H1 (cell line): ENCODE measurements around the gene SMIM35.

Experiments
- CREB1 ChIP-seq: IDR thresholded peaks from 2 replicates; pipeline ENCODE4 v1.6.1; 2012; ENCODE audit warnings: inconsistent platforms
- EGR1 ChIP-seq: IDR thresholded peaks from 2 replicates; pipeline ENCODE4 v1.6.1; 2011; ENCODE audit warnings: low read depth, low read length, borderline replicate concordance
- GTF2F1 ChIP-seq: IDR thresholded peaks from 2 replicates; pipeline ENCODE4 v1.6.1; 2012; ENCODE audit warnings: low read depth, low read length, improper control_type of control experiment, borderline replicate concordance
- POLR2A ChIP-seq, 2 experiments: IDR thresholded peaks; 1 replicate in 1 of 2; 2 replicates in 1 of 2; pipeline ENCODE4 v1.6.1; 2011; ENCODE audit warnings: low read depth in 2 of 2, low read length in 2 of 2, mild to moderate bottlenecking in 2 of 2; ENCODE audit errors: control extremely low read depth in 1 of 2
- TF ChIP-seq, protein P1 (sequence below): fragments of 300-600 bp; sonication (generic); IDR thresholded peaks from 2 replicates; pipeline ENCODE4 v1.7.1; 2012; ENCODE audit warnings: low read length, moderate library complexity, mild to moderate bottlenecking, inconsistent platforms; ENCODE audit not compliant: insufficient replicate concordance
- TF ChIP-seq, protein P2 (sequence below), 3 experiments: IDR thresholded peaks; 1 replicate in 2 of 3; 2 replicates in 1 of 3; pipeline versions ENCODE4 v1.5.1 to v1.6.1; 2011; ENCODE audit warnings: low read length in 3 of 3, mild to moderate bottlenecking in 3 of 3, inconsistent platforms in 2 of 3, low read depth in 1 of 3, moderate library complexity in 1 of 3; ENCODE audit not compliant: insufficient read depth in 1 of 3; ENCODE audit errors: control extremely low read depth in 1 of 3
- TF ChIP-seq, protein P3 (sequence below): IDR thresholded peaks from 2 replicates; pipeline ENCODE4 v1.6.1; 2011; ENCODE audit warnings: low read length, improper control_type of control experiment

DNA sequence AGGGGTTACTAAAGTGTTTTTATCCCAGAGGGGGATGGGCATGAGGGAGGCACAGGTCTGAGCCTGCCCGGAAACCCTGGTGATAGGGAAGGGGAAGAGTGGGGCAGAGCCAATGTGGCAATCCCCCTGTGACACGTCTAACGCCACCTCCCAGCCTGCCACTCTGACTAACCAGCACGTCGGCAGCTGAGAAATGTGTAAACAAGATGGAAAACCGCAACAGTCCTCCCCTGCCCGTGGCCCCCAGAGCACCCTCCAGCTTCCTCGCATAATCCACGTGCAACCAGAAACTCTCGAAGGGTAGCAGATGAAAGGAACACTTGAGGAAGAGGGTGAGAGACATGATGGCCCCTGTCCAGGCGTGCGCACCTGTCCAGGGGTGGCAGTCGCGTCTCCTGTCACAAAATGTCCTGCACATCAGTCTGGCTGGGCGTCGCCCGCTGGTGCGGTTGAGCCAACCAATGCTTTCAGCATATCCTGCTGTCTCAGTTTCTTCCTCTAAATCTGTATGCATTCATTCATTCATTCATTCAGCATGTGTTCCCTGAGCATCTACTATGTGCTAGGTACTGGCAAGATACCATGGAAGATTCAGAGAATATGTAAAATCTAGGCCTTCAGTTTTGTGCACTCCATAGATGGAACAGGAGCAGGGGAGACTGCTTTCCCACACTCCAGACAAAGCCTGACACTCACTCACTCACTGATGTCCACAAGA lies 5.4 kb downstream of the SMIM35 start:
- no peak for TF ChIP-seq EGR1
- TF ChIP-seq GTF2F1: no peak
- TF ChIP-seq, protein P1, sequence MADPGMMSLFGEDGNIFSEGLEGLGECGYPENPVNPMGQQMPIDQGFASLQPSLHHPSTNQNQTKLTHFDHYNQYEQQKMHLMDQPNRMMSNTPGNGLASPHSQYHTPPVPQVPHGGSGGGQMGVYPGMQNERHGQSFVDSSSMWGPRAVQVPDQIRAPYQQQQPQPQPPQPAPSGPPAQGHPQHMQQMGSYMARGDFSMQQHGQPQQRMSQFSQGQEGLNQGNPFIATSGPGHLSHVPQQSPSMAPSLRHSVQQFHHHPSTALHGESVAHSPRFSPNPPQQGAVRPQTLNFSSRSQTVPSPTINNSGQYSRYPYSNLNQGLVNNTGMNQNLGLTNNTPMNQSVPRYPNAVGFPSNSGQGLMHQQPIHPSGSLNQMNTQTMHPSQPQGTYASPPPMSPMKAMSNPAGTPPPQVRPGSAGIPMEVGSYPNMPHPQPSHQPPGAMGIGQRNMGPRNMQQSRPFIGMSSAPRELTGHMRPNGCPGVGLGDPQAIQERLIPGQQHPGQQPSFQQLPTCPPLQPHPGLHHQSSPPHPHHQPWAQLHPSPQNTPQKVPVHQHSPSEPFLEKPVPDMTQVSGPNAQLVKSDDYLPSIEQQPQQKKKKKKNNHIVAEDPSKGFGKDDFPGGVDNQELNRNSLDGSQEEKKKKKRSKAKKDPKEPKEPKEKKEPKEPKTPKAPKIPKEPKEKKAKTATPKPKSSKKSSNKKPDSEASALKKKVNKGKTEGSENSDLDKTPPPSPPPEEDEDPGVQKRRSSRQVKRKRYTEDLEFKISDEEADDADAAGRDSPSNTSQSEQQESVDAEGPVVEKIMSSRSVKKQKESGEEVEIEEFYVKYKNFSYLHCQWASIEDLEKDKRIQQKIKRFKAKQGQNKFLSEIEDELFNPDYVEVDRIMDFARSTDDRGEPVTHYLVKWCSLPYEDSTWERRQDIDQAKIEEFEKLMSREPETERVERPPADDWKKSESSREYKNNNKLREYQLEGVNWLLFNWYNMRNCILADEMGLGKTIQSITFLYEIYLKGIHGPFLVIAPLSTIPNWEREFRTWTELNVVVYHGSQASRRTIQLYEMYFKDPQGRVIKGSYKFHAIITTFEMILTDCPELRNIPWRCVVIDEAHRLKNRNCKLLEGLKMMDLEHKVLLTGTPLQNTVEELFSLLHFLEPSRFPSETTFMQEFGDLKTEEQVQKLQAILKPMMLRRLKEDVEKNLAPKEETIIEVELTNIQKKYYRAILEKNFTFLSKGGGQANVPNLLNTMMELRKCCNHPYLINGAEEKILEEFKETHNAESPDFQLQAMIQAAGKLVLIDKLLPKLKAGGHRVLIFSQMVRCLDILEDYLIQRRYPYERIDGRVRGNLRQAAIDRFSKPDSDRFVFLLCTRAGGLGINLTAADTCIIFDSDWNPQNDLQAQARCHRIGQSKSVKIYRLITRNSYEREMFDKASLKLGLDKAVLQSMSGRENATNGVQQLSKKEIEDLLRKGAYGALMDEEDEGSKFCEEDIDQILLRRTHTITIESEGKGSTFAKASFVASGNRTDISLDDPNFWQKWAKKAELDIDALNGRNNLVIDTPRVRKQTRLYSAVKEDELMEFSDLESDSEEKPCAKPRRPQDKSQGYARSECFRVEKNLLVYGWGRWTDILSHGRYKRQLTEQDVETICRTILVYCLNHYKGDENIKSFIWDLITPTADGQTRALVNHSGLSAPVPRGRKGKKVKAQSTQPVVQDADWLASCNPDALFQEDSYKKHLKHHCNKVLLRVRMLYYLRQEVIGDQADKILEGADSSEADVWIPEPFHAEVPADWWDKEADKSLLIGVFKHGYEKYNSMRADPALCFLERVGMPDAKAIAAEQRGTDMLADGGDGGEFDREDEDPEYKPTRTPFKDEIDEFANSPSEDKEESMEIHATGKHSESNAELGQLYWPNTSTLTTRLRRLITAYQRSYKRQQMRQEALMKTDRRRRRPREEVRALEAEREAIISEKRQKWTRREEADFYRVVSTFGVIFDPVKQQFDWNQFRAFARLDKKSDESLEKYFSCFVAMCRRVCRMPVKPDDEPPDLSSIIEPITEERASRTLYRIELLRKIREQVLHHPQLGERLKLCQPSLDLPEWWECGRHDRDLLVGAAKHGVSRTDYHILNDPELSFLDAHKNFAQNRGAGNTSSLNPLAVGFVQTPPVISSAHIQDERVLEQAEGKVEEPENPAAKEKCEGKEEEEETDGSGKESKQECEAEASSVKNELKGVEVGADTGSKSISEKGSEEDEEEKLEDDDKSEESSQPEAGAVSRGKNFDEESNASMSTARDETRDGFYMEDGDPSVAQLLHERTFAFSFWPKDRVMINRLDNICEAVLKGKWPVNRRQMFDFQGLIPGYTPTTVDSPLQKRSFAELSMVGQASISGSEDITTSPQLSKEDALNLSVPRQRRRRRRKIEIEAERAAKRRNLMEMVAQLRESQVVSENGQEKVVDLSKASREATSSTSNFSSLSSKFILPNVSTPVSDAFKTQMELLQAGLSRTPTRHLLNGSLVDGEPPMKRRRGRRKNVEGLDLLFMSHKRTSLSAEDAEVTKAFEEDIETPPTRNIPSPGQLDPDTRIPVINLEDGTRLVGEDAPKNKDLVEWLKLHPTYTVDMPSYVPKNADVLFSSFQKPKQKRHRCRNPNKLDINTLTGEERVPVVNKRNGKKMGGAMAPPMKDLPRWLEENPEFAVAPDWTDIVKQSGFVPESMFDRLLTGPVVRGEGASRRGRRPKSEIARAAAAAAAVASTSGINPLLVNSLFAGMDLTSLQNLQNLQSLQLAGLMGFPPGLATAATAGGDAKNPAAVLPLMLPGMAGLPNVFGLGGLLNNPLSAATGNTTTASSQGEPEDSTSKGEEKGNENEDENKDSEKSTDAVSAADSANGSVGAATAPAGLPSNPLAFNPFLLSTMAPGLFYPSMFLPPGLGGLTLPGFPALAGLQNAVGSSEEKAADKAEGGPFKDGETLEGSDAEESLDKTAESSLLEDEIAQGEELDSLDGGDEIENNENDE: no peak
- TF ChIP-seq, protein P2, sequence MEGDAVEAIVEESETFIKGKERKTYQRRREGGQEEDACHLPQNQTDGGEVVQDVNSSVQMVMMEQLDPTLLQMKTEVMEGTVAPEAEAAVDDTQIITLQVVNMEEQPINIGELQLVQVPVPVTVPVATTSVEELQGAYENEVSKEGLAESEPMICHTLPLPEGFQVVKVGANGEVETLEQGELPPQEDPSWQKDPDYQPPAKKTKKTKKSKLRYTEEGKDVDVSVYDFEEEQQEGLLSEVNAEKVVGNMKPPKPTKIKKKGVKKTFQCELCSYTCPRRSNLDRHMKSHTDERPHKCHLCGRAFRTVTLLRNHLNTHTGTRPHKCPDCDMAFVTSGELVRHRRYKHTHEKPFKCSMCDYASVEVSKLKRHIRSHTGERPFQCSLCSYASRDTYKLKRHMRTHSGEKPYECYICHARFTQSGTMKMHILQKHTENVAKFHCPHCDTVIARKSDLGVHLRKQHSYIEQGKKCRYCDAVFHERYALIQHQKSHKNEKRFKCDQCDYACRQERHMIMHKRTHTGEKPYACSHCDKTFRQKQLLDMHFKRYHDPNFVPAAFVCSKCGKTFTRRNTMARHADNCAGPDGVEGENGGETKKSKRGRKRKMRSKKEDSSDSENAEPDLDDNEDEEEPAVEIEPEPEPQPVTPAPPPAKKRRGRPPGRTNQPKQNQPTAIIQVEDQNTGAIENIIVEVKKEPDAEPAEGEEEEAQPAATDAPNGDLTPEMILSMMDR (IDR thresholded peaks at IDR 0.05; ENCODE audit: control extremely low read depth in 1 of 3, insufficient read depth in 1 of 3, low read depth in 1 of 3, low read length in 3 of 3): no peak
- no peak for TF ChIP-seq POLR2A (IDR thresholded peaks at IDR 0.05; ENCODE audit: control extremely low read depth in 1 of 2, low read depth in 2 of 2, low read length in 2 of 2)
- TF ChIP-seq, protein P3, sequence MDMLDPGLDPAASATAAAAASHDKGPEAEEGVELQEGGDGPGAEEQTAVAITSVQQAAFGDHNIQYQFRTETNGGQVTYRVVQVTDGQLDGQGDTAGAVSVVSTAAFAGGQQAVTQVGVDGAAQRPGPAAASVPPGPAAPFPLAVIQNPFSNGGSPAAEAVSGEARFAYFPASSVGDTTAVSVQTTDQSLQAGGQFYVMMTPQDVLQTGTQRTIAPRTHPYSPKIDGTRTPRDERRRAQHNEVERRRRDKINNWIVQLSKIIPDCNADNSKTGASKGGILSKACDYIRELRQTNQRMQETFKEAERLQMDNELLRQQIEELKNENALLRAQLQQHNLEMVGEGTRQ: no peak
- no peak for TF ChIP-seq CREB1
